ENCODE results near the gene DHTKD1. TPM values are rescaled to one million over a fixed set of nuclear protein-coding genes. Genes with fewer than 3 reads are reported as not detected.

Gene DHTKD1
- total RNA-seq, 1 experiment from 2014 or later, result 20.6 TPM

DNA sequence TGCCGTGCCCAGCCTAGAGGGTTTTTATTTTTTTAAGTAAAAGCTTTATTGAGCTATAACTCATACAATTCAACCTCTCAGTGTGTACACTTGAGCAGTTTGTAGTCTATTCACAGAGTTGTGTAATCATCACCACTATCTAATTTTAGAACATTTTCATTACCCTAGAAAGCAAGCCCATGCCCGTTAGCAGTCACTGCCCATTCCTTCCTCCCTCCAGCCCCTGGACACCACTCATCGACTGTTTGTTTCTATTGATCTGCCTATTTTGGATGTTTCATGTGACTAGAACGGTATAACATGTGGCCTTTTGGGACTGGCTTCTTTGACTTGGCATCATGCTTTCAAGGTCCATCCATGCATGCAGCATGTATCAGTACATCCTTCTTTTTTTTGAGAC, 35.0 kb downstream of the DHTKD1 start (continued):
- TF ChIP-seq, protein P1, sequence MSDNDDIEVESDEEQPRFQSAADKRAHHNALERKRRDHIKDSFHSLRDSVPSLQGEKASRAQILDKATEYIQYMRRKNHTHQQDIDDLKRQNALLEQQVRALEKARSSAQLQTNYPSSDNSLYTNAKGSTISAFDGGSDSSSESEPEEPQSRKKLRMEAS (IDR thresholded peaks at IDR 0.05), result no peak

DNA sequence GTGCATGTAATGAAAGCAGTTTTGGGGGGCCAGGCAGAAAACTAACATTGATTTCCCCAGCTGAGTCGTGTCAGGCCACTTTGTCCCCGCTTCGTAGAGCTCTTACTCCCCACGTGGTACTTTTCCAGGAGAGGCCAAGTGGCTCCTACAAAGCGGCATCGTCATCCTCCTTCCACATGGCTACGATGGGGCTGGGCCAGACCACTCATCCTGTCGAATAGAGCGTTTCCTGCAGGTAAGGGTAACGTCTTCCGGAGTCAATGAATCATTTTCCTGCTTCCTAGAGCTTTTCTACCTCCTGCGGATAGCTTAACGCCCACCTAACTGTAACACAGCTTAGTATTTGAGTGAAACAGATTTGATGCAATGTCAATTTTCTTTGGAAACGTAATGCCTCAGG, 39.0 kb downstream of the DHTKD1 start:
- H3K9ac ChIP-seq (ENCODE audit: low read length), result no peak overlapping the region
- H3K4me2 ChIP-seq (ENCODE audit: low read length), result no peak overlapping the region
- no peak overlapping the region for H3K27ac ChIP-seq (ENCODE audit: low read depth, low read length)
- intact Hi-C loops (cut with micrococcal nuclease), result no loop called here
- no TSS peak for BruUV-seq (replicated peaks)
- ChIA-PET POLR2A (no interaction called here), RAD21 (ENCODE audit: low non-redundant PET in 1 of 2, low total read pairs in 2 of 2, uncharacterized antibody in 2 of 2, unreplicated experiment in 2 of 2) (no interaction called here), CTCF (no interaction called here)
- ATAC-seq (no peak), DNase-seq (ENCODE audit: low read depth, low spot score) (no peak)
- H3K27me3 ChIP-seq (ENCODE audit: insufficient read depth, low read length), result no peaks in the 10 kb centered on the region
- H2AFZ ChIP-seq (ENCODE audit: low read depth, low read length, poor library complexity, severe bottlenecking), result no peak overlapping the region
- H3K36me3 ChIP-seq (ENCODE audit: control insufficient read depth in 1 of 2, insufficient read depth in 2 of 2, low read length in 2 of 2), result peaks cover 0 to 2% of the 10 kb centered on the region in 2 experiments; a peak in 3 of 4 replicates
- H3K4me1 ChIP-seq (ENCODE audit: control insufficient read depth in 1 of 2, insufficient read depth in 2 of 2, low read length in 2 of 2), result no peaks in the 10 kb centered on the region
- TF ChIP-seq, protein P2, sequence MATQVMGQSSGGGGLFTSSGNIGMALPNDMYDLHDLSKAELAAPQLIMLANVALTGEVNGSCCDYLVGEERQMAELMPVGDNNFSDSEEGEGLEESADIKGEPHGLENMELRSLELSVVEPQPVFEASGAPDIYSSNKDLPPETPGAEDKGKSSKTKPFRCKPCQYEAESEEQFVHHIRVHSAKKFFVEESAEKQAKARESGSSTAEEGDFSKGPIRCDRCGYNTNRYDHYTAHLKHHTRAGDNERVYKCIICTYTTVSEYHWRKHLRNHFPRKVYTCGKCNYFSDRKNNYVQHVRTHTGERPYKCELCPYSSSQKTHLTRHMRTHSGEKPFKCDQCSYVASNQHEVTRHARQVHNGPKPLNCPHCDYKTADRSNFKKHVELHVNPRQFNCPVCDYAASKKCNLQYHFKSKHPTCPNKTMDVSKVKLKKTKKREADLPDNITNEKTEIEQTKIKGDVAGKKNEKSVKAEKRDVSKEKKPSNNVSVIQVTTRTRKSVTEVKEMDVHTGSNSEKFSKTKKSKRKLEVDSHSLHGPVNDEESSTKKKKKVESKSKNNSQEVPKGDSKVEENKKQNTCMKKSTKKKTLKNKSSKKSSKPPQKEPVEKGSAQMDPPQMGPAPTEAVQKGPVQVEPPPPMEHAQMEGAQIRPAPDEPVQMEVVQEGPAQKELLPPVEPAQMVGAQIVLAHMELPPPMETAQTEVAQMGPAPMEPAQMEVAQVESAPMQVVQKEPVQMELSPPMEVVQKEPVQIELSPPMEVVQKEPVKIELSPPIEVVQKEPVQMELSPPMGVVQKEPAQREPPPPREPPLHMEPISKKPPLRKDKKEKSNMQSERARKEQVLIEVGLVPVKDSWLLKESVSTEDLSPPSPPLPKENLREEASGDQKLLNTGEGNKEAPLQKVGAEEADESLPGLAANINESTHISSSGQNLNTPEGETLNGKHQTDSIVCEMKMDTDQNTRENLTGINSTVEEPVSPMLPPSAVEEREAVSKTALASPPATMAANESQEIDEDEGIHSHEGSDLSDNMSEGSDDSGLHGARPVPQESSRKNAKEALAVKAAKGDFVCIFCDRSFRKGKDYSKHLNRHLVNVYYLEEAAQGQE (IDR thresholded peaks at IDR 0.05; ENCODE audit: low read depth), result no peak
- TF ChIP-seq, protein P3, sequence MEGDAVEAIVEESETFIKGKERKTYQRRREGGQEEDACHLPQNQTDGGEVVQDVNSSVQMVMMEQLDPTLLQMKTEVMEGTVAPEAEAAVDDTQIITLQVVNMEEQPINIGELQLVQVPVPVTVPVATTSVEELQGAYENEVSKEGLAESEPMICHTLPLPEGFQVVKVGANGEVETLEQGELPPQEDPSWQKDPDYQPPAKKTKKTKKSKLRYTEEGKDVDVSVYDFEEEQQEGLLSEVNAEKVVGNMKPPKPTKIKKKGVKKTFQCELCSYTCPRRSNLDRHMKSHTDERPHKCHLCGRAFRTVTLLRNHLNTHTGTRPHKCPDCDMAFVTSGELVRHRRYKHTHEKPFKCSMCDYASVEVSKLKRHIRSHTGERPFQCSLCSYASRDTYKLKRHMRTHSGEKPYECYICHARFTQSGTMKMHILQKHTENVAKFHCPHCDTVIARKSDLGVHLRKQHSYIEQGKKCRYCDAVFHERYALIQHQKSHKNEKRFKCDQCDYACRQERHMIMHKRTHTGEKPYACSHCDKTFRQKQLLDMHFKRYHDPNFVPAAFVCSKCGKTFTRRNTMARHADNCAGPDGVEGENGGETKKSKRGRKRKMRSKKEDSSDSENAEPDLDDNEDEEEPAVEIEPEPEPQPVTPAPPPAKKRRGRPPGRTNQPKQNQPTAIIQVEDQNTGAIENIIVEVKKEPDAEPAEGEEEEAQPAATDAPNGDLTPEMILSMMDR (IDR thresholded peaks at IDR 0.05 in 2 of 3, conservative IDR thresholded peaks at IDR 0.05 in 1 of 3; ENCODE audit: borderline replicate concordance in 1 of 3, insufficient read depth in 1 of 3, low read depth in 2 of 3, low read length in 2 of 3), result no peak
- TF ChIP-seq YY1 (IDR thresholded peaks at IDR 0.05; ENCODE audit: extremely low read depth, insufficient replicate concordance, low read depth, low read length) (no peak), SRF (IDR thresholded peaks at IDR 0.05; ENCODE audit: low read depth) (no peak), ZBTB33 (IDR thresholded peaks at IDR 0.05; ENCODE audit: extremely low read depth, insufficient replicate concordance, low read length) (no peak), SIN3A (IDR thresholded peaks at IDR 0.05; ENCODE audit: low read depth) (no peak), POLR2AphosphoS5 (IDR thresholded peaks at IDR 0.05; ENCODE audit: low read depth, low read length) (no peak), JUND (IDR thresholded peaks at IDR 0.05) (no peak), CBX3 (IDR thresholded peaks at IDR 0.05; ENCODE audit: low read depth) (no peak), ZNF274 (IDR thresholded peaks at IDR 0.05; ENCODE audit: low read depth, low read length) (no peak)
- no peak overlapping the region for H3K4me3 ChIP-seq (replicated peaks in 1 of 2; ENCODE audit: low read depth in 1 of 2, low read length in 2 of 2)
- no peaks in the 10 kb centered on the region for H3K9me2 ChIP-seq (ENCODE audit: insufficient read depth)
- no peaks in the 10 kb centered on the region for H3K79me2 ChIP-seq (ENCODE audit: insufficient read depth, low read length)
- H4K20me1 ChIP-seq (ENCODE audit: insufficient read depth), result no peaks in the 10 kb centered on the region
- no peaks in the 10 kb centered on the region for H3K9me3 ChIP-seq (ENCODE audit: control insufficient read depth in 1 of 2, insufficient read depth in 1 of 2, low read depth in 1 of 2, low read length in 2 of 2)

Measured in HCT116 (cell line).